Measurements from ENCODE around the gene LEKR1.
A peak's percentile ranks its signal among the peaks of the same experiment; 100 is the strongest.

LEKR1 gene

GRCh38 chr3:156978481-156978961 is 152.4 kb downstream of the LEKR1 start:
- no peak for DNase-seq (ENCODE audit: low read depth, low spot score)

- DNase-seq (ENCODE audit: low read depth, low spot score) = no peak
Measured at GRCh38 chr3:156981005-156981404, 154.9 kb downstream of the LEKR1 start.

DNA sequence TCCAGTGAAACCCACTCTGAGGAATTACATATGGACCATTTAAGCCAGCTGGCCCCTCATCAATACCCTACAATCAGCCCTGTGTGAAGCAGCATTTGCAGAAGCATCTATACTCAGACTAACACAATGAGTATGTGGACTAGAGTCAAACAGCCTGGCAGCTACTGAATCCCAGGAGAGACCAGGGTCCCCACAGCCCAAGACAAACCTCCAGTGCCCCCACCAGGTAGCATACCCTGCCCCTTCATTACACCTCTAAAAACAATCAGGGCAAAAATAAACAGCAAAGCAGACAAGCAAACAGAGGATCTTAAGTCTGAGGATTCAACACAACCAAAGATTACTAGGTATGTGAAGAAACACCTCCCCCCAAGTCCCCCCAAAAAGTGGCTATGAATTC is 157.4 kb downstream of the LEKR1 start:
- no peak for DNase-seq (ENCODE audit: low read depth, low spot score)

- DNase-seq (ENCODE audit: low read depth, low spot score) = no peak
Measured at GRCh38 chr3:156985711-156986110, 159.6 kb downstream of the LEKR1 start.

DNA sequence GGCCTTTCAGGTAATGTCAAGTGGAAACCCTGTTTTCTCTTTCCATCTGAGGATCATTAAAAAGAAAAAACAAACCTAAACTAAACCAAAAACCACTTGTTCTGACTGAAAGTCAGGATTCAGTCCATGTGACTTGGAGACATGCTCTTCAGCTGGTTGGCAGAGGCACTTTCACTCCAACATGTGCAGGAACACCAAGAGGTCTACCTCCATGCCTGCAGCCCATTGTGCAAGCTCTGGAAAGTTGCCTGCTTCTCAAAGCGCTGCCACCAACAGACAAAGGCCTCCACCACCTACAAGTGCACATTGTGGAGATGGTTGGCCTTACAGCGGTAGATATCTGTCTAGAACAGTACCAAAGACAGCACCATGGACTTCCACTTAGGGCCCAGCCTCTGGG is 161.8 kb downstream of the LEKR1 start:
- no peak for DNase-seq (ENCODE audit: low read depth, low spot score)

GRCh38 chr3:156997351-156997750 is 171.2 kb downstream of the LEKR1 start:
- DNase-seq (ENCODE audit: low read depth, low spot score) = no peak

DNA sequence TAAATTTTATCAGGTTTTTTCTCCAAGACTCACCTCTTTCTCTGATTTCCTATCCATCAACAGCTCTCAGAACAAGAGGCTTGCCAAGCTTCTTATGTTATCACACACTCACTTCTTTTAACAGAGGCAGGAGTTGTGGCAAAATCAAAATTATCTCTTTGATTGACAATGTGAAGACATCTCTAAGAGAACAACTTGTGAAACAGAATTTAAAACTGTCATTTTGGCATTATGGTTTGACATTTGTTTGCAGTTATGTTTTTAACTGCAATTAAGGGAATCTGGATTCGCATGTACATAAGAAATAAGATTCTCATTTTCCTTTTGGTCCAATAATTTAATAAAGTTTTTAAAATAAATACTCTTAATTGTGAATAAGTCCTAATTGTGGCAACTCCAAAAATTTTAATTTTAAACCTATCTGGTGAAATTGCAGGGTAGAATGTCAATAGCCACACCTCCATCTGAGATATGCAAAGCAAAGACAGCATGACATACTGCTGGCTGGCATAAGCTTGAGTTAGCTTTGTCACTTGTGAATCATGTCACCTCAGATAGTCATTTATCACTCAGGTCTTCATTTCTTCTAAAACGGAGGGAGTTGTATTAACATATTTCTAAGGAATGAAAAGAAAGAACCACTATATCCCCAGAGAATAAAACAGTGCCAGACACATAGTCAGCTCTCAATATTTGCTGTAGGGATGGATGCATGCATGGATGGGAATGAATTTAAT is 175.2 kb downstream of the LEKR1 start:
- no peak for DNase-seq (ENCODE audit: low read depth, low spot score)

DNA sequence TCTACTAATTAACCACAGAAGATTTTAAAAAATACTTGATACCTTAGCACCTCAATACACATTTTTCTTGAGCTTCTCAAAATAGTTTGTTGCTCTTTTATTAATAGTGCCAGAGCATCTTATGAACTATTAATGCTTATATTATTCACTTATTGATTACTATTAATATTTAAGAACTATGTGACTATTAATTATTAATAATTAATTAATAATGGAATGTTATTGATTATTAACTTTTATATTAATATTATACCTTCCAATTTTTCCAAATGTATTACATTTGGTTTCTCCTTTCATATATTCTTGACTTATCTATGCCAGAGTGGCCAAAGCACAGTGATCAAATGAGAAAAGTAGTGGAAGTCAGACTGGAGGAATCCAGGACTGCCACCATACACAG is 195.5 kb downstream of the LEKR1 start:
- DNase-seq (ENCODE audit: low read depth, low spot score) = no peak

DNA sequence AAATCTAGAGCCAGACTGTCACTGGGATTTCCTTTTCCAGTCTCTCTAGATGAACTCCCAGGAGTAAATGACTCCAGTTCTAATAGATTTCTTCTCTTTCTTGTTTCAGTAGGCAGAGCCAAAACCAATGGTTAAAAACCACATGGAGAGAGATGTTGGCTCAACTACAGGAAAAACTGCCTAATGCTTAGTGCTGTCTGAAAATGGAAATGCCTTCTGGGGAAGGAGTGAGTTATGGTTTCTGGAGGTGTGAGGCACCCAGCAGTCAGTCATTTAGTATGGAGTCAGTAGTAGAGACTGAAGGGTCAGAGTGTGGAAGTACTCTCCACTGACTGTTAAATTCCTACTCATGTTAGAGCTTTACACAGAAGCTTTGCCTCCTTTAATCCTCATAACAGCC is 197.1 kb downstream of the LEKR1 start:
- DNase-seq (ENCODE audit: low read depth, low spot score) = no peak

DNA sequence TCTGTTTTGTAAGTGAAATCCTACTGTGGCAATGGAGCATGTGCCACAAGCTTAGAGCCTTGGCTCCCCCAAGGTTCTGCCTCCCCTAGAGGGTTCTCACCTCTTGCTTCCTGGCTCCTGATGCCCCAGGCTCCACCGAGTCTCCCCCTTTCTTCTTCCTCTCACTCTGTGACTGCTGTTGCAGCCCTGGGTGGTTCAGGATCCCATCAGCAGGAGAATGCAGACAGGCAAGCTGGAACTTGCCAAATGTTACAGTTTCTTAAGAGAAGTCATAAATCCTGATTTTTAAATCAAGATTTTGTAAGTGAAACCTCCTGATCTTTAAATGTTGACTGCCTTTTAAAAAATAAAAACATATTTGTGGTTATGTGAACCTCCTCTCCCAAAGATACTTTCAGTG is 199.9 kb downstream of the LEKR1 start:
- no peak for DNase-seq (ENCODE audit: low read depth, low spot score)

- no peak for DNase-seq (ENCODE audit: low read depth, low spot score)
Measured at GRCh38 chr3:157027861-157028745, 201.9 kb downstream of the LEKR1 start.

GRCh38 chr3:157029365-157029790 is 203.2 kb downstream of the LEKR1 start:
- DNase-seq (ENCODE audit: low read depth, low spot score) = no peak

GRCh38 chr3:157030712-157031111 is 204.6 kb downstream of the LEKR1 start:
- DNase-seq (ENCODE audit: low read depth, low spot score) = no peak

GRCh38 chr3:157033001-157033400 is 206.8 kb downstream of the LEKR1 start:
- DNase-seq (ENCODE audit: low read depth, low spot score) = no peak

GRCh38 chr3:157040456-157040855 is 214.3 kb downstream of the LEKR1 start:
- DNase-seq (ENCODE audit: low read depth, low spot score) = no peak

GRCh38 chr3:157042226-157042625 is 216.1 kb downstream of the LEKR1 start:
- DNase-seq (ENCODE audit: low read depth, low spot score) = no peak

GRCh38 chr3:157043771-157044170 is 217.6 kb downstream of the LEKR1 start:
- no peak for DNase-seq (ENCODE audit: low read depth, low spot score)

DNA sequence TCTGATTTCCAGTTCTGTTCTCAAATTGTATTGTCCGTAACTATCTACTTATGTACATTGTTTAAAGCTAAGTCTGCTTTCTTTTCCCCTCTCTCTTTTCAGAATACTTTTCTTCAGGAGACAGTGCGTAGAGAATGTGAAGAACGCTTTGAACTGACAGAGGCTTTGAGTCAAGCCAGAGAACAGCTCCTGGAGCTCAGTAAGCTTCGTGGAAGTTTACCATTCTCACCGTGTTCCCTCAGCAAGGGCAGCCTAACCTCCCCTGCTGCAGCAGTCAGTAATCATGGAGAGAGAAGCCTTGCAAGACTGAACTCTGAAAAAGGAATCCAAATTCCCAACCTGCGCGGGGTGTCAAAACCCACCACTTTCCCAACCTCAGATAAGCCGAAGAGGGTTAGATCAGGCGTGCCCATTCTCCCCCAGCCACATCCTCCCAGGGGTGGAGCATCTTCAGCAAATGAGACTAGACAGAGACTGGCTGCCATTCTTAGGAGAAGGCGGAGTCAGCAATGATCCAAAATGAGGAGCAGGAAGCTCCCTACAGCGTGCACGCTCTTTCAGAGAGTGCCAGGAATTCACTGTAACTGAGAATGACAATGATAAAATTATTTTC is 219.2 kb downstream of the LEKR1 start:
- DNase-seq (ENCODE audit: low read depth, low spot score) = peak; percentile 33

GRCh38 chr3:157046520-157046919 is 220.4 kb downstream of the LEKR1 start:
- no peak for DNase-seq (ENCODE audit: low read depth, low spot score)

DNA sequence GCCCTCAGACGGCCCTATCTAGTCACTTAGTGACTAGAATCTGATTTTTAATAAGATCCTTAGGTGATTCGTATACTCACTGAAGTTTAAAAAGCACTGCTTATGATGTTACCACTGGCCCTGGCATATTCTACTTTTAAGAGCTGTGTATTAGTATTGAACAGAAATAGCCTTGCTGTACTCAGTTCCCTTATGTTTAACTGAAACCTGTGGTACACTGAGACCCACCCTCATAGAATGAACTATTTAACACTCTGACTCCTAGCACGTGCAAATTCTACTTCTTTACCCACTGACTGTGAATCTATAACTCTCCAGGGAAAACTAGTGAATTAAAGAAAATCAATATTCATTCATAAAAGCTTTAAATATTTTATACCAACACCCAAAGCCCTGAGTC is 224.9 kb downstream of the LEKR1 start:
- no peak for DNase-seq (ENCODE audit: low read depth, low spot score)

DNA sequence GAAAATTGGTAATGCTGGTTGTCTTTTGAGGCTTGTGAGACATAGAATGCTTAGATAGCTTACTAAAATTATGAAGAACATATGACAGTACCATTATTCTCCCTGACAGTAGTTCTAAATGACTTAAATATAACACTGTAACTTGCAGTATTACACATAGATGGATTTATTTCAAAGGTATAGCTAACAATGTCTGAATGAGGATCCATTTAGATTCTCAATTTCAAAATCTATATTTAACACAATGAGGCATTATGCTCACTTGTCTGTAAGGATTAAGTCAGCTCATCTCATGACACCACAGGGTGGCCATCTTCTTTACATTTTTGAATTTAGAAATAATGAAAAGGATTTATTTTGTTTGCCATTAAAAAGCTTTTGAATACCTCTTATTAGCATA is 225.4 kb downstream of the LEKR1 start:
- DNase-seq (ENCODE audit: low read depth, low spot score) = no peak

GRCh38 chr3:157056035-157056434 is 229.9 kb downstream of the LEKR1 start:
- no peak for DNase-seq (ENCODE audit: low read depth, low spot score)
